Mesenchymal stem cell (in vitro differentiated cells and primary cell): Measurements from ENCODE around the gene ESPL1.
A peak's percentile ranks its signal among the peaks of the same experiment; 100 is the strongest.
"Not testable (repeated sequence)": the region's sequence is repeated elsewhere in the genome, so short reads cannot be mapped to it uniquely, and the experiment has no call there.

Experiments
- DNase-seq: peaks from one replicate; pipeline ENCODE4 v3.0.0-alpha.2; 2013
- H2AFZ ChIP-seq: one replicate; pipeline ENCODE4 v1.6.1; 2013; ENCODE audit warnings: low read depth, mild to moderate bottlenecking, control low read depth, inconsistent platforms, low read length, moderate library complexity
- H2AK5ac ChIP-seq: 2 replicates; pipeline ENCODE4 v1.6.1; 2013; ENCODE audit warnings: low read length, moderate library complexity, mild to moderate bottlenecking, inconsistent platforms; ENCODE audit not compliant: severe bottlenecking
- H2BK120ac ChIP-seq: one replicate; pipeline ENCODE4 v1.6.1; 2013; ENCODE audit warnings: low read depth, mild to moderate bottlenecking, inconsistent platforms, low read length, moderate library complexity
- H2BK12ac ChIP-seq, 2 experiments: one replicate each; pipeline ENCODE4 v1.6.1; 2013; ENCODE audit warnings: inconsistent platforms in 2 of 2, low read length in 2 of 2, mild to moderate bottlenecking in 2 of 2, moderate library complexity in 2 of 2, control low read depth in 1 of 2
- H2BK15ac ChIP-seq: one replicate; pipeline ENCODE4 v1.6.1; 2013; ENCODE audit warnings: mild to moderate bottlenecking, low read depth, inconsistent platforms; ENCODE audit not compliant: poor library complexity, severe bottlenecking
- H2BK5ac ChIP-seq: 2 replicates; pipeline ENCODE4 v1.6.1; 2013; ENCODE audit warnings: low read depth, mild to moderate bottlenecking, low read length, control low read depth, inconsistent platforms; ENCODE audit not compliant: poor library complexity, severe bottlenecking
- H3K14ac ChIP-seq, 2 experiments: one replicate each; pipeline ENCODE4 v1.6.1; 2013; ENCODE audit warnings: inconsistent platforms in 2 of 2, low read length in 2 of 2, control low read depth in 1 of 2, mild to moderate bottlenecking in 1 of 2, moderate library complexity in 1 of 2
- H3K18ac ChIP-seq, 2 experiments: one replicate each; pipeline ENCODE4 v1.6.1; 2013; ENCODE audit warnings: inconsistent platforms in 2 of 2, low read length in 2 of 2, control low read depth in 1 of 2, low read depth in 1 of 2, mild to moderate bottlenecking in 1 of 2
- H3K23ac ChIP-seq, 2 experiments: one replicate each; pipeline ENCODE4 v1.6.1; 2013; ENCODE audit warnings: inconsistent platforms in 2 of 2, low read length in 2 of 2, mild to moderate bottlenecking in 2 of 2, moderate library complexity in 2 of 2, control low read depth in 1 of 2
- H3K27ac ChIP-seq: 2 replicates; pipeline ENCODE4 v1.5.1; 2013; ENCODE audit warnings: mild to moderate bottlenecking, moderate library complexity, low read length, control low read depth, inconsistent platforms; ENCODE audit not compliant: poor library complexity, severe bottlenecking
- H3K27me3 ChIP-seq, 2 experiments: 2 replicates each; pipeline versions ENCODE4 v1.6.1 to v1.7.0; 2013; ENCODE audit warnings: low read length in 2 of 2, mild to moderate bottlenecking in 2 of 2, moderate library complexity in 2 of 2, control low read depth in 1 of 2, inconsistent platforms in 1 of 2; ENCODE audit not compliant: control insufficient read depth in 1 of 2, insufficient read depth in 1 of 2
- H3K36me3 ChIP-seq, 2 experiments: 2 replicates each; pipeline versions ENCODE4 v1.6.1 to v1.7.0; 2013; ENCODE audit warnings: low read length in 2 of 2, control low read depth in 1 of 2, inconsistent platforms in 1 of 2, low read depth in 1 of 2, mild to moderate bottlenecking in 1 of 2; ENCODE audit not compliant: insufficient read depth in 2 of 2, control insufficient read depth in 1 of 2
- H3K4ac ChIP-seq, 2 experiments: one replicate each; pipeline ENCODE4 v1.6.1; 2013; ENCODE audit warnings: inconsistent platforms in 2 of 2, low read length in 2 of 2, mild to moderate bottlenecking in 2 of 2, moderate library complexity in 2 of 2, control low read depth in 1 of 2, low read depth in 1 of 2
- H3K4me1 ChIP-seq: 2 replicates; pipeline ENCODE4 v1.6.1; 2013; ENCODE audit warnings: low read depth, low read length, control low read depth; ENCODE audit not compliant: control insufficient read depth, insufficient read depth
- H3K4me2 ChIP-seq: 2 replicates; pipeline ENCODE4 v1.6.1; 2013; ENCODE audit warnings: low read length, mild to moderate bottlenecking, inconsistent platforms; ENCODE audit not compliant: poor library complexity, severe bottlenecking
- H3K4me3 ChIP-seq, 2 experiments: 2 replicates each; pipeline versions ENCODE4 v1.5.1 to v1.7.0; 2013; ENCODE audit warnings: low read length in 2 of 2, mild to moderate bottlenecking in 2 of 2, control low read depth in 1 of 2, low read depth in 1 of 2; ENCODE audit not compliant: insufficient read depth in 1 of 2
- H3K79me1 ChIP-seq: replicated peaks from 2 replicates; pipeline ENCODE4 v1.6.1; 2013; ENCODE audit warnings: mild to moderate bottlenecking, control low read depth, low read length, inconsistent platforms; ENCODE audit not compliant: poor library complexity, severe bottlenecking
- H3K9ac ChIP-seq: 2 replicates; pipeline ENCODE4 v1.7.0; 2013; ENCODE audit warnings: mild to moderate bottlenecking, low read length, moderate library complexity
- H3K9me3 ChIP-seq: 2 replicates; pipeline ENCODE4 v1.7.0; 2013; ENCODE audit warnings: mild to moderate bottlenecking, low read length; ENCODE audit not compliant: control insufficient read depth
- H4K8ac ChIP-seq: one replicate; pipeline ENCODE4 v1.6.1; 2013; ENCODE audit warnings: inconsistent platforms, mild to moderate bottlenecking, low read length, moderate library complexity
- H4K91ac ChIP-seq: one replicate; pipeline ENCODE4 v1.6.1; 2013; ENCODE audit warnings: mild to moderate bottlenecking, low read length, inconsistent platforms
- WGBS: methylation state at CpG from one replicate; pipeline ENCODE4 v1.1.7; 2013; ENCODE audit warnings: mixed read lengths; 5-methylcytosine and 5-hydroxymethylcytosine counted together

Gene ESPL1

GRCh38 chr12:53332339-53332738, 64.2 kb downstream of the ESPL1 start:
- not testable (repeated sequence) for H3K79me1 ChIP-seq, H3K36me3 ChIP-seq, H3K4me3 ChIP-seq, H2AFZ ChIP-seq, H3K4me1 ChIP-seq, H3K9ac ChIP-seq, H3K4ac ChIP-seq, H2AK5ac ChIP-seq, H2BK120ac ChIP-seq, H2BK15ac ChIP-seq, H4K91ac ChIP-seq, H3K4me2 ChIP-seq, H2BK12ac ChIP-seq, H3K27ac ChIP-seq, H3K9me3 ChIP-seq, H3K14ac ChIP-seq, H2BK5ac ChIP-seq, H3K23ac ChIP-seq, H4K8ac ChIP-seq, DNase-seq, H3K18ac ChIP-seq
- H3K27me3 ChIP-seq: peaks cover 66 to 77% of the 10 kb centered on the region in 2 experiments

GRCh38 chr12:53332744-53333143, 64.6 kb downstream of the ESPL1 start:
- no peak overlapping the region for H2AFZ ChIP-seq
- H3K4ac ChIP-seq: no peak overlapping the region
- no peak overlapping the region for H3K27ac ChIP-seq
- H2BK12ac ChIP-seq: no peak overlapping the region
- H3K9ac ChIP-seq: no peak overlapping the region
- H2BK5ac ChIP-seq: no peak overlapping the region
- no peak overlapping the region for H3K23ac ChIP-seq
- peaks cover 69 to 81% of the 10 kb centered on the region in 2 experiments for H3K27me3 ChIP-seq
- no peak overlapping the region for H2BK120ac ChIP-seq
- H2AK5ac ChIP-seq: no peak overlapping the region
- WGBS: 83% methylated on average over 13 of the region's 15 CpGs
- no peak overlapping the region for H3K4me3 ChIP-seq
- no peaks in the 10 kb centered on the region for H3K79me1 ChIP-seq
- H3K18ac ChIP-seq: no peak overlapping the region
- H3K9me3 ChIP-seq: no peaks in the 10 kb centered on the region
- no peaks in the 10 kb centered on the region for H3K4me1 ChIP-seq
- peak overlapping the region; percentile 34 for H2BK15ac ChIP-seq
- H3K36me3 ChIP-seq: no peaks in the 10 kb centered on the region
- H3K4me2 ChIP-seq: no peak overlapping the region
- H4K8ac ChIP-seq: no peak overlapping the region
- H4K91ac ChIP-seq: no peak overlapping the region
- no peak for DNase-seq
- no peak overlapping the region for H3K14ac ChIP-seq

DNA sequence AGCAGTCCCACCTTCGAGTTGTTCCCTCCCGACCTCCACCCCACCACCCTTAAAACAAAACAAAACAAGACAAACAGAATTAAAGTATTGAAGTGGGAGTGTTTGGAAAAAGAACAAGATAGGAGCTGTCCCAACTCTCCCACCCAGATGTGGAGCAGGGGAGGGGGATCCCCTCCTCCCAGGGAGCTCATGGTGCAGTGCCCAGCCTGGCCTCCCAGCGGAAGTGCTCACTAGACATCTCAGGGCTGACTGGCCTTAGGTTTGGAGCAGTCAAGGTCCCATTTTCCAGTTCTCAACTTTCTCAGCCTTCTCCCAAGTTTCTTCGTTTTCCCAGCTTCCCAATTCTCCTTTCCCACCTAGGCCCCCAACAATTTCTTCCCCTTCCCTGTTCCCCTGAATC, 65.2 kb downstream of the ESPL1 start:
- Histone ChIP-seq H3K4me2 (no peak overlapping the region), H3K14ac (no peak overlapping the region), H3K4me1 (no peaks in the 10 kb centered on the region), H2BK5ac (no peak overlapping the region), H4K91ac (no peak overlapping the region), H3K4ac (no peak overlapping the region), H3K23ac (no peak overlapping the region), H2AK5ac (no peak overlapping the region), H3K79me1 (no peaks in the 10 kb centered on the region), H4K8ac (no peak overlapping the region), H3K4me3 (no peak overlapping the region), H2BK120ac (no peak overlapping the region), H3K9me3 (no peaks in the 10 kb centered on the region), H3K36me3 (no peaks in the 10 kb centered on the region), H2AFZ (no peak overlapping the region), H3K18ac (no peak overlapping the region), H3K9ac (no peak overlapping the region), H3K27me3 (peaks cover 69 to 85% of the 10 kb centered on the region in 2 experiments), H2BK15ac (no peak overlapping the region), H2BK12ac (no peak overlapping the region), H3K27ac (no peak overlapping the region)
- 77% methylated on average over 2 of the region's 4 CpGs for WGBS
- no peak for DNase-seq

GRCh38 chr12:53333845-53334244, 65.7 kb downstream of the ESPL1 start:
- H3K9me3 ChIP-seq: no peaks in the 10 kb centered on the region
- no peak overlapping the region for H3K27ac ChIP-seq
- no peak overlapping the region for H3K4me3 ChIP-seq
- no peak overlapping the region for H3K18ac ChIP-seq
- no peak overlapping the region for H3K4me2 ChIP-seq
- H3K79me1 ChIP-seq: no peaks in the 10 kb centered on the region
- no peak overlapping the region for H4K8ac ChIP-seq
- H2AK5ac ChIP-seq: no peak overlapping the region
- no peaks in the 10 kb centered on the region for H3K36me3 ChIP-seq
- no peak overlapping the region for H4K91ac ChIP-seq
- H2BK15ac ChIP-seq: no peak overlapping the region
- no peak overlapping the region for H3K4ac ChIP-seq
- WGBS: 79% methylated on average over 7 of the region's 7 CpGs
- DNase-seq: no peak
- H2BK120ac ChIP-seq: no peak overlapping the region
- no peak overlapping the region for H3K23ac ChIP-seq
- no peak overlapping the region for H3K14ac ChIP-seq
- H2BK5ac ChIP-seq: no peak overlapping the region
- H3K9ac ChIP-seq: no peak overlapping the region
- H2AFZ ChIP-seq: no peak overlapping the region
- H2BK12ac ChIP-seq: no peak overlapping the region
- H3K27me3 ChIP-seq: peaks cover 69 to 86% of the 10 kb centered on the region in 2 experiments
- no peaks in the 10 kb centered on the region for H3K4me1 ChIP-seq
